CD14-positive monocyte (primary cell): ENCODE data around the gene CUL1. TPM values are rescaled to one million over a fixed set of nuclear protein-coding genes. Genes with fewer than 3 reads are reported as not detected.

Source experiments
- DNase-seq, 3 donors: peaks; one replicate each; pipeline ENCODE4 v3.0.0-alpha.2; 2011 to 2022
- H2AFZ ChIP-seq: 2 replicates; pipeline ENCODE4 v1.6.0; 2012; ENCODE audit warnings: mild to moderate bottlenecking, low read depth, low read length, inconsistent platforms; ENCODE audit not compliant: insufficient read depth, poor library complexity, severe bottlenecking
- H3K27ac ChIP-seq, 2 donors: 1 replicate in 1 of 2; 2 replicates in 1 of 2; pipeline ENCODE4 v1.5.1; 2012 to 2013; ENCODE audit warnings: low read length in 2 of 2, control low read depth in 1 of 2, inconsistent platforms in 1 of 2, low read depth in 1 of 2, mild to moderate bottlenecking in 1 of 2
- H3K27me3 ChIP-seq, 2 donors: one replicate each; pipeline versions ENCODE4 v1.6.0 to v1.6.1; 2011 to 2013; ENCODE audit warnings: low read length in 2 of 2; ENCODE audit not compliant: control insufficient read depth in 2 of 2, insufficient read depth in 2 of 2
- H3K36me3 ChIP-seq, 2 donors: replicated peaks in 1 of 2; 1 replicate in 1 of 2; 2 replicates in 1 of 2; pipeline versions ENCODE4 v1.5.1 to v1.6.1; 2012 to 2013; ENCODE audit warnings: low read length in 2 of 2, control low read depth in 1 of 2, inconsistent platforms in 1 of 2, mild to moderate bottlenecking in 1 of 2; ENCODE audit not compliant: insufficient read depth in 2 of 2, control insufficient read depth in 1 of 2
- H3K4me1 ChIP-seq, 2 donors: 1 replicate in 1 of 2; 2 replicates in 1 of 2; pipeline versions ENCODE4 v1.5.1 to v1.6.1; 2012 to 2013; ENCODE audit warnings: low read length in 2 of 2, control low read depth in 1 of 2, inconsistent platforms in 1 of 2, mild to moderate bottlenecking in 1 of 2, moderate library complexity in 1 of 2; ENCODE audit not compliant: insufficient read depth in 2 of 2, control insufficient read depth in 1 of 2
- H3K4me2 ChIP-seq: replicated peaks from 2 replicates; pipeline ENCODE3; 2012; ENCODE audit warnings: low read length, moderate library complexity, mild to moderate bottlenecking; ENCODE audit not compliant: poor library complexity, severe bottlenecking; ENCODE audit errors: extremely low read depth
- H3K4me3 ChIP-seq, 3 experiments: fragments of 200-600 bp in 1 of 3; sonication (generic) in 1 of 3; replicated peaks in 1 of 3; 1 replicate in 2 of 3; 2 replicates in 1 of 3; pipeline ENCODE4 v1.5.1; 2011 to 2013; ENCODE audit warnings: low read length in 3 of 3, mild to moderate bottlenecking in 3 of 3, control low read depth in 2 of 3, low read depth in 2 of 3, inconsistent platforms in 1 of 3, moderate library complexity in 1 of 3
- H3K79me2 ChIP-seq: 2 replicates; pipeline ENCODE4 v1.6.0; 2012; ENCODE audit warnings: mild to moderate bottlenecking, control low read depth, inconsistent platforms, low read length, moderate library complexity; ENCODE audit not compliant: insufficient read depth
- H3K9ac ChIP-seq: 2 replicates; pipeline ENCODE4 v1.6.0; 2017; ENCODE audit warnings: low read length, mild to moderate bottlenecking; ENCODE audit not compliant: insufficient read depth, poor library complexity, severe bottlenecking
- H3K9me3 ChIP-seq, 2 donors: replicated peaks in 1 of 2; 1 replicate in 1 of 2; 2 replicates in 1 of 2; pipeline versions ENCODE4 v1.5.1 to v1.6.1; 2012 to 2013; ENCODE audit warnings: low read length in 2 of 2, control low read depth in 1 of 2; ENCODE audit not compliant: control insufficient read depth in 1 of 2, insufficient read depth in 1 of 2
- H4K20me1 ChIP-seq: 2 replicates; pipeline ENCODE4 v1.6.0; 2012; ENCODE audit warnings: mild to moderate bottlenecking, low read length, control low read depth, moderate library complexity; ENCODE audit not compliant: insufficient read depth
- H3K27ac Mint-ChIP-seq, 7 donors: one replicate each; pipeline ENCODE4 v1.8.0; 2020; ENCODE audit warnings: mild to moderate bottlenecking in 7 of 7, mixed read lengths in 7 of 7, moderate library complexity in 6 of 7, inconsistent platforms in 2 of 7
- H3K27me3 Mint-ChIP-seq, 3 donors: one replicate each; pipeline ENCODE4 v1.8.0; 2021 to 2022; ENCODE audit warnings: low read depth in 3 of 3, mild to moderate bottlenecking in 3 of 3, mixed read lengths in 3 of 3, moderate library complexity in 3 of 3, inconsistent platforms in 1 of 3
- H3K36me3 Mint-ChIP-seq, 2 donors: one replicate each; pipeline ENCODE4 v1.8.0; 2020; ENCODE audit warnings: mixed read lengths in 2 of 2, inconsistent platforms in 1 of 2, mild to moderate bottlenecking in 1 of 2
- H3K4me1 Mint-ChIP-seq: one replicate; pipeline ENCODE4 v1.8.0; 2020; ENCODE audit warnings: mild to moderate bottlenecking, mixed read lengths
- H3K4me3 Mint-ChIP-seq, 2 donors: one replicate each; pipeline ENCODE4 v1.8.0; 2020; ENCODE audit warnings: mild to moderate bottlenecking in 2 of 2, mixed read lengths in 2 of 2, moderate library complexity in 1 of 2
- H3K9me3 Mint-ChIP-seq, 7 donors: one replicate each; pipeline ENCODE4 v1.8.0; 2020 to 2022; ENCODE audit warnings: mixed read lengths in 7 of 7, mild to moderate bottlenecking in 6 of 7, moderate library complexity in 6 of 7, inconsistent platforms in 2 of 7
- CTCF ChIP-seq: fragments of 200-600 bp; IDR thresholded peaks from one replicate; pipeline ENCODE4 v1.8.0; 2022; ENCODE audit warnings: antibody characterized with exemption, mild to moderate bottlenecking
- WGBS: methylation state at CpG from one replicate; pipeline ENCODE4 v1.1.5; 2013; ENCODE audit warnings: missing lambda C conversion rate; ENCODE audit not compliant: insufficient coverage; 5-methylcytosine and 5-hydroxymethylcytosine counted together
- intact Hi-C, 2 donors: fragments of 100-400 bp; cut with micrococcal nuclease; formaldehyde crosslinking; loops; one replicate each; pipeline versions ENCODE4 v1.15.0 to v1.15.1; 2023
- polyA plus RNA-seq, 3 donors: library from polyadenylated mRNA; depleted of rRNA in 1 of 3; unstranded in 2 of 3; stranded (reverse) in 1 of 3; fragments of 300-500 nt in 2 of 3; fragments of >200 nt in 1 of 3; fragmentation: Illumina TruSeq in 2 of 3; gene quantifications; 1 replicate in 2 of 3; 2 replicates in 1 of 3; pipeline ENCODE4 v1.2.3, GENCODE V29; 2012 to 2021

Gene CUL1
- polyA plus RNA-seq, 3 donors, result 22.8 to 32.6 (median 23.9) TPM

- H3K27ac ChIP-seq, result no peak overlapping the region
- H3K9me3 ChIP-seq, result no peaks in the 10 kb centered on the region
- H3K4me2 ChIP-seq, result no peak overlapping the region
- no peak overlapping the region for H3K27ac Mint-ChIP-seq
- H3K79me2 ChIP-seq, result no peaks in the 10 kb centered on the region
- H3K4me3 ChIP-seq, result no peak overlapping the region
- WGBS, result 100% methylated on average over 3 of the region's 7 CpGs
- peaks cover 46 to 92% of the 10 kb centered on the region in 2 donors for H3K36me3 ChIP-seq
- H3K4me3 Mint-ChIP-seq, result no peak overlapping the region
- H3K9me3 Mint-ChIP-seq, result peaks cover 0 to 2% (median 0%) of the 10 kb centered on the region in 7 donors
- intact Hi-C loops, result no loop called here
- H3K27me3 Mint-ChIP-seq, result no peaks in the 10 kb centered on the region
- no peaks in the 10 kb centered on the region for H3K4me1 Mint-ChIP-seq
- H3K9ac ChIP-seq, result no peak overlapping the region
- no peak for TF ChIP-seq CTCF
- H3K4me1 ChIP-seq, result no peaks in the 10 kb centered on the region
- no peaks in the 10 kb centered on the region for H4K20me1 ChIP-seq
- no peak for DNase-seq
- peaks cover 59 to 73% of the 10 kb centered on the region in 2 donors for H3K36me3 Mint-ChIP-seq
- H2AFZ ChIP-seq, result no peak overlapping the region
- no peaks in the 10 kb centered on the region for H3K27me3 ChIP-seq
These were observed 107.5 kb downstream of the CUL1 start for GRCh38 chr7:148806187-148806586.

GRCh38 chr7:148807436-148807835 lies 108.7 kb downstream of the CUL1 start:
- no peaks in the 10 kb centered on the region for H3K27me3 ChIP-seq
- H3K27ac Mint-ChIP-seq, result no peak overlapping the region
- no peak overlapping the region for H3K9ac ChIP-seq
- H3K27ac ChIP-seq, result no peak overlapping the region
- no peaks in the 10 kb centered on the region for H3K4me1 ChIP-seq
- no peak overlapping the region for H3K4me3 Mint-ChIP-seq
- H3K36me3 Mint-ChIP-seq, result peaks cover 57 to 74% of the 10 kb centered on the region in 2 donors
- no peak for DNase-seq
- no peak for TF ChIP-seq CTCF
- no peaks in the 10 kb centered on the region for H3K27me3 Mint-ChIP-seq
- H2AFZ ChIP-seq, result no peak overlapping the region
- no peaks in the 10 kb centered on the region for H4K20me1 ChIP-seq
- no peaks in the 10 kb centered on the region for H3K9me3 Mint-ChIP-seq
- H3K9me3 ChIP-seq, result no peaks in the 10 kb centered on the region
- no peak overlapping the region for H3K4me3 ChIP-seq
- H3K79me2 ChIP-seq, result no peaks in the 10 kb centered on the region
- intact Hi-C loops, result no loop called here
- H3K4me1 Mint-ChIP-seq, result no peaks in the 10 kb centered on the region
- H3K4me2 ChIP-seq, result no peak overlapping the region
- no CpG with 5 or more reads among the region's 4 CpGs for WGBS
- peaks cover 40 to 92% of the 10 kb centered on the region in 2 donors for H3K36me3 ChIP-seq
